ENCODE measurements around the gene FLNC. TPM values are rescaled to one million over a fixed set of nuclear protein-coding genes. Genes with fewer than 3 reads are reported as not detected.

FLNC gene
- polyA plus RNA-seq, 1 of the 3 experiments (the other 2 are of a cell fraction), result 43.7 TPM

GRCh38 chr7:128861957-128862570, 31.9 kb downstream of the FLNC start:
- Histone ChIP-seq H3K9ac (peak overlapping the region; percentile 12; the same call in 1 of the 2 replicates), H3K27ac (ENCODE audit: low read depth in 2 of 2, low read length in 1 of 2) (peak overlapping the region; percentile 43 to 72; a peak in 3 of 4 replicates), H2AFZ (ENCODE audit: low read depth) (peak overlapping the region; percentile 88)

More at GRCh38 chr7:128861957-128862570, 31.9 kb downstream of the FLNC start:
- Histone ChIP-seq H3K9me3 (no peaks in the 10 kb centered on the region), H3K4me1 (ENCODE audit: control insufficient read depth in 1 of 2, insufficient read depth in 2 of 2, low read depth in 1 of 2, low read length in 1 of 2) (peaks cover 0 to 18% of the 10 kb centered on the region in 2 experiments; a peak in 1 of 4 replicates), H3K79me2 (ENCODE audit: insufficient read depth) (peaks cover 21% of the 10 kb centered on the region), H3K36me3 (replicated peaks in 1 of 2; ENCODE audit: control insufficient read depth in 1 of 2, insufficient read depth in 2 of 2, low read length in 1 of 2) (peaks cover 13 to 19% of the 10 kb centered on the region in 2 experiments), H3K4me3 (ENCODE audit: low read depth in 2 of 2, low read length in 1 of 2) (peak overlapping the region; percentile 89 to 95), H3K4me2 (peak overlapping the region; percentile 88), H3F3A (replicated peaks; ENCODE audit: insufficient read depth) (peaks cover 41% of the 10 kb centered on the region), H3K9me2 (no peaks in the 10 kb centered on the region), H3K27me3 (ENCODE audit: insufficient read depth) (no peaks in the 10 kb centered on the region), H4K20me1 (ENCODE audit: insufficient read depth) (peaks cover 9% of the 10 kb centered on the region; the same call in 1 of the 2 replicates)
- 75% methylated on average over 15 of the region's 15 CpGs for WGBS (ENCODE audit: low lambda C conversion rate)
- no peak for TF ChIP-seq TAF1 (IDR thresholded peaks at IDR 0.05; ENCODE audit: borderline replicate concordance, low read depth, low read length)
- TF ChIP-seq CHD2 (IDR thresholded peaks at IDR 0.05; ENCODE audit: low read length, partially characterized antibody), result no peak
- TF ChIP-seq MXI1 (IDR thresholded peaks at IDR 0.05; ENCODE audit: low read depth, low read length), result no peak
- no peak for TF ChIP-seq EP300 (IDR thresholded peaks at IDR 0.05; ENCODE audit: borderline replicate concordance in 1 of 2, low read depth in 1 of 2, low read length in 1 of 2)
- no peak for TF ChIP-seq EZH2phosphoT487 (IDR thresholded peaks at IDR 0.05; ENCODE audit: borderline replicate concordance, low read depth)
- TF ChIP-seq RFX5 (IDR thresholded peaks at IDR 0.05; ENCODE audit: low read length), result no peak
- TF ChIP-seq GATA2 (CRISPR knock-in tag; IDR thresholded peaks at IDR 0.05), result no peak
- TF ChIP-seq SIN3A (IDR thresholded peaks at IDR 0.05; ENCODE audit: borderline replicate concordance, low read depth, low read length), result no peak
- TF ChIP-seq ZBTB33 (IDR thresholded peaks at IDR 0.05; ENCODE audit: borderline replicate concordance, low read depth), result no peak; the same call in 1 of the 2 replicates
- TF ChIP-seq NFIC (IDR thresholded peaks at IDR 0.05; ENCODE audit: borderline replicate concordance), result no peak
- no peak for TF ChIP-seq USF1 (IDR thresholded peaks at IDR 0.05; ENCODE audit: borderline replicate concordance, low read depth)
- TF ChIP-seq JUND (IDR thresholded peaks at IDR 0.05), result no peak
- no peak for TF ChIP-seq FOXM1 (IDR thresholded peaks at IDR 0.05; ENCODE audit: low read depth)
- TF ChIP-seq CTCF (IDR thresholded peaks at IDR 0.05), result no peak
- TF ChIP-seq YY1 (IDR thresholded peaks at IDR 0.05; ENCODE audit: low read depth), result no peak
- TF ChIP-seq RAD21 (IDR thresholded peaks at IDR 0.05; ENCODE audit: low read length), result no peak
- TF ChIP-seq PBX3 (IDR thresholded peaks at IDR 0.05), result no peak
- CTCF ChIA-PET, result interaction anchor here (0.6 to 4.3 kb wide), 19 partner anchors 12 to 515 kb away, joined by 3 to 42 read pairs (median 5); partner anchors contain the start of gene CCDC136
- no peak for DNase-seq
- POLR2A ChIA-PET, result interaction anchor here (0.9 to 1.0 kb wide), 3 partner anchors 10 to 70 kb away, joined by 3 to 4 read pairs (median 4); no protein-coding TSS in a partner anchor

All from SK-N-SH (cell line).